Gastrocnemius medialis (tissue), 4 donors: ENCODE results near the gene PDIA5.

Experiments
- CTCF ChIP-seq, 5 experiments: fragments of 450-650 bp in 3 of 5; fragments of 200-600 bp in 2 of 5; sonication (generic) in 2 of 5; IDR thresholded peaks in 4 of 5; conservative IDR thresholded peaks in 1 of 5; 1 replicate in 4 of 5; 2 replicates in 1 of 5; pipeline ENCODE4 v1.5.1; 2016 to 2019; ENCODE audit warnings: antibody characterized with exemption in 5 of 5, mild to moderate bottlenecking in 3 of 5, moderate library complexity in 3 of 5
- POLR2A ChIP-seq, 2 donors: fragments of 450-650 bp; IDR thresholded peaks; one replicate each; pipeline ENCODE4 v1.6.1; 2017; ENCODE audit warnings: antibody characterized with exemption in 2 of 2, mild to moderate bottlenecking in 2 of 2, moderate library complexity in 2 of 2

GRCh38 chr3:123021388-123021787 is 45.4 kb upstream of the PDIA5 start:
- TF ChIP-seq POLR2A (IDR thresholded peaks at IDR 0.05) = no peak
- no peak for TF ChIP-seq CTCF (IDR thresholded peaks at IDR 0.05 in 4 of 5, conservative IDR thresholded peaks at IDR 0.05 in 1 of 5)
